GM12878 (cell line): ENCODE results near the gene PITPNM1. TPM values are rescaled to one million over a fixed set of nuclear protein-coding genes. Genes with fewer than 3 reads are reported as not detected.

ENCODE experiments used
- ATAC-seq: fragments of 200-7000 bp; cut with Tn5 transposase; 3 replicates; pipeline ENCODE4 v1.9.1; 2020; ENCODE audit warnings: mild to moderate bottlenecking, moderate library complexity
- BruUV-seq: library from RNA; stranded (reverse); fragments of 400-500 nt; replicated peaks from 2 replicates; lab custom pipeline; 2021; lab: Mats Ljungman, UMichigan
- CTCF ChIA-PET: fragments of 300-600 bp; sonication (Branson Sonifier 250); formaldehyde crosslinking; extraction: SDS; loops from one replicate; lab custom pipeline; 2021; ENCODE audit warnings: inconsistent platforms; lab: Yijun Ruan, JAX
- POLR2A ChIA-PET: fragments of 350-600 bp; formaldehyde crosslinking; extraction: SDS; loops from one replicate; lab custom pipeline; 2021; ENCODE audit warnings: inconsistent platforms; lab: Charles Lee
- RAD21 ChIA-PET: fragments of 300-600 bp; sonication (Branson Sonifier 250); formaldehyde crosslinking; loops from one replicate; lab custom pipeline; 2023; ENCODE audit warnings: antibody characterized with exemption; ENCODE audit not compliant: unreplicated experiment; lab: Charles Lee
- SMC1A ChIA-PET: fragments of 300-600 bp; sonication (Branson Sonifier 250); formaldehyde crosslinking; loops from one replicate; lab custom pipeline; 2023; ENCODE audit not compliant: unreplicated experiment, uncharacterized antibody; lab: Charles Lee
- DNase-seq: peaks from one replicate; pipeline ENCODE4 v3.0.0-alpha.2; 2011; ENCODE audit warnings: low read depth, low spot score
- FAIRE-seq: peaks from 3 replicates; lab custom pipeline; 2011; peaks lifted over from hg19 to GRCh38; lab: Jason Lieb, UNC
- H2AFZ ChIP-seq: 2 replicates; pipeline ENCODE4 v1.6.0; 2011; ENCODE audit warnings: low read depth, low read length, control low read depth; ENCODE audit not compliant: control insufficient read depth
- H3K27ac ChIP-seq: 2 replicates; pipeline ENCODE4 v1.5.1; 2011; ENCODE audit warnings: control low read depth; ENCODE audit not compliant: control insufficient read depth, insufficient read depth
- H3K27me3 ChIP-seq, 2 experiments: replicated peaks in 1 of 2; 2 replicates each; pipeline versions ENCODE4 v1.6.0 to v1.6.1; 2011; ENCODE audit warnings: low read length in 1 of 2; ENCODE audit not compliant: control insufficient read depth in 2 of 2, insufficient read depth in 2 of 2
- H3K36me3 ChIP-seq, 2 experiments: 2 replicates each; pipeline ENCODE4 v1.5.1; 2011; ENCODE audit warnings: low read length in 1 of 2; ENCODE audit not compliant: control insufficient read depth in 2 of 2, insufficient read depth in 2 of 2
- H3K4me1 ChIP-seq: 2 replicates; pipeline ENCODE4 v1.6.1; 2011; ENCODE audit warnings: mild to moderate bottlenecking, low read length, moderate library complexity, mixed read lengths; ENCODE audit not compliant: control insufficient read depth, insufficient read depth
- H3K4me2 ChIP-seq: 2 replicates; pipeline ENCODE4 v1.6.0; 2011; ENCODE audit warnings: control low read depth; ENCODE audit not compliant: control insufficient read depth, insufficient read depth
- H3K4me3 ChIP-seq: fragments of 200-600 bp; sonication (generic); 2 replicates; pipeline ENCODE4 v1.5.1; 2016
- H3K79me2 ChIP-seq: 2 replicates; pipeline ENCODE4 v1.6.0; 2011; ENCODE audit warnings: low read length; ENCODE audit not compliant: control insufficient read depth, insufficient read depth
- H3K9ac ChIP-seq: 2 replicates; pipeline ENCODE4 v1.8.0; 2011; ENCODE audit warnings: low read length, control low read depth, mixed read lengths; ENCODE audit not compliant: control insufficient read depth, insufficient read depth
- H3K9me3 ChIP-seq: replicated peaks from 3 replicates; pipeline ENCODE4 v1.5.1; 2011; ENCODE audit warnings: mild to moderate bottlenecking, low read length; ENCODE audit not compliant: control insufficient read depth, insufficient read depth
- H4K20me1 ChIP-seq: 2 replicates; pipeline ENCODE4 v1.6.0; 2011; ENCODE audit not compliant: control insufficient read depth, insufficient read depth
- ATF3 ChIP-seq: IDR thresholded peaks from 2 replicates; pipeline ENCODE4 v1.6.1; 2011; ENCODE audit warnings: low read depth, mild to moderate bottlenecking, low read length, moderate library complexity, borderline replicate concordance; ENCODE audit errors: extremely low read depth
- BCL3 ChIP-seq: IDR thresholded peaks from 2 replicates; pipeline ENCODE4 v1.6.1; 2011; ENCODE audit warnings: borderline replicate concordance, low read depth, mild to moderate bottlenecking, moderate library complexity, low read length; ENCODE audit not compliant: insufficient read depth, poor library complexity, severe bottlenecking
- IKZF1 ChIP-seq: fragments of 450-650 bp; conservative IDR thresholded peaks from 2 replicates; pipeline ENCODE4 v1.6.1; 2017; ENCODE audit warnings: antibody characterized with exemption, mild to moderate bottlenecking
- IKZF2 ChIP-seq, 2 experiments: fragments of 450-650 bp; IDR thresholded peaks; 2 replicates each; pipeline ENCODE4 v1.6.1; 2017; ENCODE audit warnings: mild to moderate bottlenecking in 2 of 2, moderate library complexity in 2 of 2
- MXI1 ChIP-seq: fragments of 150-350 bp; IDR thresholded peaks from 2 replicates; pipeline ENCODE4 v1.6.1; 2011; ENCODE audit warnings: low read depth, mild to moderate bottlenecking, inconsistent platforms, low read length, improper control_type of control experiment
- POLR2A ChIP-seq: IDR thresholded peaks from 2 replicates; pipeline ENCODE4 v1.6.1; 2011; ENCODE audit warnings: low read depth, mild to moderate bottlenecking, low read length
- POU2F2 ChIP-seq: IDR thresholded peaks from 3 replicates; pipeline ENCODE4 v1.6.1; 2011; ENCODE audit warnings: low read depth, mild to moderate bottlenecking, low read length, borderline replicate concordance
- SMARCA5 ChIP-seq: fragments of 450-650 bp; IDR thresholded peaks from 2 replicates; pipeline ENCODE4 v1.6.1; 2017; ENCODE audit warnings: mild to moderate bottlenecking
- TAF1 ChIP-seq: IDR thresholded peaks from 2 replicates; pipeline ENCODE4 v1.6.1; 2011; ENCODE audit warnings: mild to moderate bottlenecking, low read depth, low read length, borderline replicate concordance
- WGBS: methylation state at CpG from one replicate; pipeline ENCODE4 v1.1.6; 2016; ENCODE audit warnings: low lambda C conversion rate; ENCODE audit not compliant: insufficient replicate concordance, insufficient coverage; ENCODE audit errors: missing lambda C conversion rate; 5-methylcytosine and 5-hydroxymethylcytosine counted together
- in situ Hi-C: fragments of 300-500 bp; cut with MboI; formaldehyde crosslinking; loops from 9 replicates; pipeline ENCODE4 v1.14.3; 2018; ENCODE audit warnings: mixed read lengths
- intact Hi-C: fragments of 100-400 bp; cut with micrococcal nuclease; formaldehyde crosslinking; loops from one replicate; pipeline ENCODE4 v1.14.2; 2022; ENCODE audit not compliant: unreplicated experiment
- polyA plus RNA-seq, 11 experiments: library from polyadenylated mRNA; depleted of rRNA in 4 of 11; unstranded in 6 of 11; stranded (reverse) in 5 of 11; fragments of >200 nt; fragmentation: Nextera tagmentation in 4 of 11; fragmentation: Illumina TruSeq in 1 of 11; extraction: Ambion mirVana in 4 of 11; extraction: Trizol in 1 of 11; gene quantifications; 1 replicate in 1 of 11; 2 replicates in 10 of 11; pipeline versions ENCODE4 v1.2.1 to v1.2.3, GENCODE V29; 2011 to 2016; ENCODE audit warnings: inconsistent platforms in 2 of 11, missing spikeins in 2 of 11, low read depth in 1 of 11
- total RNA-seq, 4 experiments: library from RNA; depleted of rRNA in 3 of 4; stranded (reverse); fragments of >200 nt in 3 of 4; fragmentation: Illumina TruSeq in 1 of 4; extraction: Trizol in 1 of 4; gene quantifications; 2 replicates each; pipeline versions ENCODE4 v1.2.1 to v1.2.3, GENCODE V29; 2013 to 2021

Gene PITPNM1
- total and polyA plus RNA-seq, 10 of the 15 experiments (the other 5 are each of a cell fraction or from before 2014, with no cell fraction given): 0.11 to 56.8 (median 16.5) TPM

GRCh38 chr11:67541198-67541597 lies 36.0 kb upstream of the PITPNM1 start:
- SMC1A ChIA-PET: no interaction called here
- Histone ChIP-seq H3K4me1 (no peaks in the 10 kb centered on the region), H4K20me1 (no peaks in the 10 kb centered on the region), H3K27ac (no peak overlapping the region), H3K9ac (no peak overlapping the region), H3K4me3 (no peak overlapping the region), H3K27me3 (no peaks in the 10 kb centered on the region; a peak in 1 of 4 replicates)
- CTCF ChIA-PET: interaction anchor here (1.0 kb wide), 1 partner anchor 50 kb away, joined by 3 read pairs; no protein-coding TSS in a partner anchor
- in situ Hi-C loops: no loop called here
- FAIRE-seq (no peak), DNase-seq (no peak)
- BruUV-seq: no TSS peak
- 27% methylated on average over 6 of the region's 6 CpGs for WGBS
- POLR2A ChIA-PET: no interaction called here
- TF ChIP-seq TAF1 (no peak), BCL3 (no peak), POLR2A (no peak), MXI1 (no peak), ATF3 (no peak), IKZF1 (no peak), POU2F2 (no peak), IKZF2 (IDR thresholded peaks at IDR 0.05) (no peak), SMARCA5 (no peak)
- TF ChIP-seq, all 136 proteins: peak for 0
- H2AFZ ChIP-seq: no peak overlapping the region
- intact Hi-C loops: no loop called here
- no peak overlapping the region for H3K4me2 ChIP-seq
- RAD21 ChIA-PET: no interaction called here
- H3K79me2 ChIP-seq: no peaks in the 10 kb centered on the region
- no peaks in the 10 kb centered on the region for H3K36me3 ChIP-seq
- H3K9me3 ChIP-seq: no peaks in the 10 kb centered on the region; the same call in 2 of the 3 replicates
- ATAC-seq: no peak
